Ectodermal cell (in vitro differentiated cells): ENCODE data around the gene SCIMP.
"Not testable (repeated sequence)": the region's sequence is repeated elsewhere in the genome, so short reads cannot be mapped to it uniquely, and the experiment has no call there.

Source experiments
- H3K27ac ChIP-seq: 2 replicates; pipeline ENCODE4 v1.7.0; 2013; ENCODE audit warnings: mild to moderate bottlenecking, low read depth, low read length; ENCODE audit not compliant: insufficient read depth, poor library complexity, severe bottlenecking
- H3K27me3 ChIP-seq: 2 replicates; pipeline ENCODE4 v1.7.0; 2013; ENCODE audit warnings: mild to moderate bottlenecking, low read length; ENCODE audit not compliant: insufficient read depth, control insufficient read depth, poor library complexity, severe bottlenecking
- H3K36me3 ChIP-seq: one replicate; pipeline ENCODE4 v1.7.0; 2013; ENCODE audit warnings: low read length; ENCODE audit not compliant: control insufficient read depth, insufficient read depth
- H3K4me1 ChIP-seq: one replicate; pipeline ENCODE4 v1.7.0; 2013; ENCODE audit warnings: low read length; ENCODE audit not compliant: control insufficient read depth, insufficient read depth
- H3K4me3 ChIP-seq: 2 replicates; pipeline ENCODE4 v1.7.0; 2013; ENCODE audit warnings: low read depth, low read length, control low read depth; ENCODE audit not compliant: insufficient read depth
- H3K9me3 ChIP-seq: 2 replicates; pipeline ENCODE4 v1.7.0; 2013; ENCODE audit warnings: mild to moderate bottlenecking, low read length, moderate library complexity; ENCODE audit not compliant: control insufficient read depth
- whole genome bisulfite sequencing, 2 experiments: methylation state at CpG; one replicate each; pipeline ENCODE4 v1.1.7; 2013; ENCODE audit warnings: missing lambda C conversion rate in 2 of 2; 5-methylcytosine and 5-hydroxymethylcytosine counted together

SCIMP gene

DNA sequence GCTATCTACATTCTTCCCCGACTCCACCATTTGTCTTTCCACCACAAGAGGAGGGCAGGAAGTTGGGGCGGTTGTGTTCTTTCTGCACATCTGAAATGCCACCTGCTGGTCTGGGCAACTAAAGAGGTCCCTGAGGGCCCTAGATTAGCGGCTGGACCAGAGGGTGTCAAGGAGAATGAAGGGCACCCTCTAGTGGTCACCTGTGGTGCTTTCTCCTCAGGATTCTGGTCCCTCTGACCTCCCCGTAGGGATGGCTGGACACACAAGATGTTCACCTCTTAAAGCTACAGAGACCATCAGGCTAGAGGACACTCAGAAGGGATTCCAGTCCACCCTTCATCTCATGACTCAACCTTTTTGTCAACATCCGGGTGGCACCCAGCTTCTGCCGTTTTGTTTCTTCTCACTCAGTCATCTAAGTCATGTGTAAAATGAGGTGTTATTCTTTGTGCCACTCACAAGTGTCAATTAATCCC is 2.9 kb upstream of the SCIMP start:
- no peak overlapping the region for H3K4me3 ChIP-seq
- H3K9me3 ChIP-seq = no peaks in the 10 kb centered on the region
- no peaks in the 10 kb centered on the region for H3K4me1 ChIP-seq
- H3K27ac ChIP-seq = no peak overlapping the region
- H3K36me3 ChIP-seq = no peaks in the 10 kb centered on the region
- H3K27me3 ChIP-seq = no peaks in the 10 kb centered on the region
- whole genome bisulfite sequencing, 2 experiments = 38 to 42% methylated on average over 6 of the region's 6 CpGs

- 91 to 92% methylated on average over 3 of the region's 3 CpGs for WGBS, 2 experiments
- no peaks in the 10 kb centered on the region for H3K36me3 ChIP-seq
- H3K27me3 ChIP-seq = no peaks in the 10 kb centered on the region
- no peaks in the 10 kb centered on the region for H3K4me1 ChIP-seq
- no peak overlapping the region for H3K27ac ChIP-seq
- H3K9me3 ChIP-seq = no peaks in the 10 kb centered on the region
- no peak overlapping the region for H3K4me3 ChIP-seq
Measured at GRCh38 chr17:5236938-5237540, 2.4 kb upstream of the SCIMP start.

DNA sequence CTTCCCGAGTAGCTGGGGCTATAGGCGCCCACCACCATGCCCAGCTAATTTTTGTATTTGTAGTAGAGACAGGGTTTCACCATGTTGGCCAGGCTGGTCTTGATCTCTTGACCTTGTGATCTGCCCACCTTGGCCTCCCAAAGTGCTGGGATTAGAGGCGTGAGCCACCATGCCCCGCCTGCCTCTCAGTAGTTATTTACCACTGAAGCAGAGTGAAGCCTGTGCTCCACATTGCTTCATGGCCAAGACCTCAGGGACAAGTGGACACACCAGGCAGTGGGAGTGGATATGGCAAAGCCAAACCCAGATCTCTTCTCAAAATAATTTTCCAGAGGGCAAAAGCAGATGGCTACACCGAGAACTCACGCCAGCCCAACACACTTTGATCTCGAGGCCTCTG is 1.2 kb downstream of the SCIMP start:
- not testable (repeated sequence) for H3K36me3 ChIP-seq, H3K27me3 ChIP-seq, H3K4me1 ChIP-seq, H3K4me3 ChIP-seq, H3K9me3 ChIP-seq, H3K27ac ChIP-seq
- 93 to 97% methylated on average over 7 of the region's 7 CpGs for WGBS, 2 experiments

DNA sequence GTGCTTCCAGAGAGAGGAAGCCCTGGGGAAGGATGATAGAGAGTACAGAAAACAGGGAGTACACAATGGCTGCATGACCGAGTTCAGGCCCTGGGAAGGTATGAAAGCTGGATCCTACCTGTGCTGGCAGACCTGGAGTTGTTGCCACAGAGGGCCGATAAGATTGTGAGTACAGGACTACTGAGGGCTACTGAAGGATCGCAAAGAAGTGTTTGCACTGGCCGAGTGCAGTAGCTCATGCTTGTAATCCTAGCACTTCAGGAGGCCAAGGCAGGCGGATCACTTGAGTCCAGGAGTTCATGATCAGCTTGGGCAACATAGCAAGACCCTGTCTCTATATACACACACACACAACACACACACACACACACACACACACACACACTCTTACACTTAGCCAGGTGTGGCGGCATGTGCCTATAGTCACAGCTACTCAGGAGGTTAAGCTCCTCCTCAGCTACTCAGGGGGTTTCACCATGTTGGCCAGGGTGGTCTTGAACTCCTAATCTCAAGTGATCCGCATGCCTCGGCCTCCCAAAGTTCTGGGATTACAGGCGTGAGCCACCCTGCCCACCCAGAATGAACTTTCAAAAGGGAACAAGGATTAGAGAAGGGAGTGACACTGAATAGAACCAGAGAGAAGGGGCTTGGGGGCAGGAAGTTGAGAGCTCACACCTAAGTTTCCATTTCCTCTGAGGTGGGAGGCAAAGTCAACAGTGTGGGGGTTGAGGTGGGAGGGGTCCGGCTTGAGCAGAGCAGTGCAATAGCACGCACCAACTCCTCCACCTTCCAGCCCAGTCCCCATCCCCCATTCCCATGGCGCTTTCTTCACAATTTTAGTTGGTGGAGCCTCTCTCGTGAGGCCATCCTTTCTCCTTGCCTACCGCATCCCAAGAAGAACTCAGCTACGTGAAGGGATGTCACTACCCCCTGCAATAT is 7.5 kb downstream of the SCIMP start:
- no peak overlapping the region for H3K27ac ChIP-seq
- H3K27me3 ChIP-seq = no peaks in the 10 kb centered on the region
- H3K4me1 ChIP-seq = no peaks in the 10 kb centered on the region
- WGBS, 2 experiments = 92 to 95% methylated on average over 15 of the region's 15 CpGs
- H3K4me3 ChIP-seq = no peak overlapping the region
- no peaks in the 10 kb centered on the region for H3K9me3 ChIP-seq
- no peaks in the 10 kb centered on the region for H3K36me3 ChIP-seq

DNA sequence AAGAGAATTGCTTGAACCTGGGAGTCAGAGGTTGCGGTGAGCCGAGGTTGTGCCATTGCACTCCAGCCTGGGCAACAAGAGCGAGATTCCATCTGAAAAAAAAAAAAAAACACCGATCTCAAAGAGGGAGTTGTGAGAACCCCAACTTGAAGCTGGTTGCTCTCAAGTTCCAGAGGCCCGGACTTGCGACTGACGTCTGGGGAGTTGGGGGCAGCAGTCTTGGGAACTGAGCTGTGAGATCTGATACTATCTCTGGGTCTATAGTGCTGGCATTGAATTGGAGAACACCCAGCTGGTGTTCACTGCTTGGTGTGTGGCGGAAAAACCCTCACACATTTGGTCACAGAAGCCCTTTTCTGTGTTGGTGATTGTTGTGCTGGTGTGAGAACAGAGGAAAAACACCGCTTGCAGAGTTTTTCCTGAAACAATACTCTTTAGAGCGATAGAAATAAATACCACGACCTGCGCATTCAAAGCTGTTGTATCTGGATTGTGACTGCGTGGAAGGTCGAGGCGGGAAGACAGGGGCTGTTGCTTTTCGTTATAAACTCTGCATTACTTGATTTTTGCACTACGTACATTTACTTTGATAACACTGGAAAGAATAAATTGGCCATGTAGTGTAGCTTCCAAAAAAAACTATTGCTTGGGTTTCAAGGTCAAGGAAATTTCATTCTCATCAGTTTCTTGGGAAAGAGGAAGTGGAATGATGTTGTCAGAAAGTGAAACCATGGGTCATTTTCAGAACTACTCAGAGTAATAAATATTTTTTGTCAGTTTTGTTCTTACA is 8.8 kb downstream of the SCIMP start:
- Histone ChIP-seq H3K4me3 (no peak overlapping the region), H3K36me3 (no peaks in the 10 kb centered on the region), H3K9me3 (no peaks in the 10 kb centered on the region), H3K27me3 (no peaks in the 10 kb centered on the region), H3K27ac (no peak overlapping the region), H3K4me1 (no peaks in the 10 kb centered on the region)
- 95 to 97% methylated on average over 17 of the region's 17 CpGs for WGBS, 2 experiments

DNA sequence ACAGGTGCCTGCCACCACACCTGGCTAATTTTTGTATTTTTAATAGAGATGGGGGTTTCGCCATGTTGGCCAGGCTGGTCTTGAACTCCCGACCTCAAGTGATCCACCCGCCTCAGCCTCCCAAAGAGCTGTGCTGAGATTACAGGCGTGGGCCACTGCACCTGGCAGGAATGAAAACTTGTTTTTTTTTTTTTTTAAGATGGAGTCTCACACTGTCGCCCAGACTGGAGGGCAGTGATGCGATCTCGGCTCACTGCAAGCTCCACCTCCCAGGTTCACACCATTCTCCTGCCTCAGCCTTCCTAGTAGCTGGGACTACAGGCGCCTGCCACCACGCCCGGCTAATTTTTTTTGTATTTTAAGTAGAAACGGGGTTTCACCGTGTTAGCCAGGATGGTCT is 12.7 kb downstream of the SCIMP start:
- H3K4me1 ChIP-seq, H3K27ac ChIP-seq, H3K36me3 ChIP-seq, H3K4me3 ChIP-seq, H3K9me3 ChIP-seq, H3K27me3 ChIP-seq: not testable (repeated sequence)
- 88 to 95% methylated on average over 12 of the region's 12 CpGs for WGBS, 2 experiments

DNA sequence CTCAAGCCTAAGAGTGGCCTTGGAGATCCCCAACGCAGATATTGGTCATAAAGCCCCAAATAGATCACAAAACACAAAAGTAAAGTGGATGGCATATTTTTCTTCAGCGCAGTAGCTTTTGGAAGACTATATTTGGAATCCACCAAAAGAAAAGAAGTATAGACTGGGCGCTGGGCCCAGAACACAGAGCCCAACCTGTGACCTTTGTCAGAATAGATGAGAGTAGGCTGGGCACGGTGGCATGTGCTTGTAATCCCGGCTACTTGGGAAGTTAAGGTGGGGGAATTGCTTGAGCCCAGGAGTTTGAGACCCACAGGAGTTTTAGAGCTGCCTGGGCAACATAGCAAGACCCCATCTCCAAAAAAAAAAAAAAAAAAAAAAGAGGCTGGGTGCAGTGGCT is 14.6 kb downstream of the SCIMP start:
- 93 to 96% methylated on average over 5 of the region's 5 CpGs for WGBS, 2 experiments
- Histone ChIP-seq H3K27me3 (no peaks in the 10 kb centered on the region), H3K27ac (no peak overlapping the region), H3K36me3 (no peaks in the 10 kb centered on the region), H3K4me3 (no peak overlapping the region), H3K9me3 (no peaks in the 10 kb centered on the region), H3K4me1 (no peaks in the 10 kb centered on the region)

DNA sequence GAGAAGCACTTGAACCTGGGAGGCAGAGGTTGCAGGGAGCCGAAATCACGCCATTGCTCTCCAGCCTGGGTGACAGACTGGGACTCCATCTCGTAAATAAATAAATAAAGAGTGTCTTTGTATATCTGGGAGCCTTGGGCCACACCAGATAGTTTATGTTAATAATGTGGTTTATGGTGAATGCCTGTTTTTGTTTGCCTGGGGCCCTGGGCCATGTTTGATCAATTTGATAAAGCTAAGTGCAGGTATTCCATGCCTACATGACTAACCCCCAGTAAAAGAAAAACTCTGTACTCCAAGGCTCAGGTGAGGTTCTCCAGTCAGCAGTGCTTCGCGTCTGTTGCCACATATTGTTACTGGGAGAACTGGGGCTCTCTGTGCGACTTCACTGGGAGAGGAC is 15.1 kb downstream of the SCIMP start:
- Histone ChIP-seq H3K36me3 (no peaks in the 10 kb centered on the region), H3K27me3 (no peaks in the 10 kb centered on the region), H3K9me3 (no peaks in the 10 kb centered on the region), H3K4me3 (no peak overlapping the region), H3K4me1 (no peaks in the 10 kb centered on the region), H3K27ac (no peak overlapping the region)
- 93 to 94% methylated on average over 6 of the region's 6 CpGs for WGBS, 2 experiments

DNA sequence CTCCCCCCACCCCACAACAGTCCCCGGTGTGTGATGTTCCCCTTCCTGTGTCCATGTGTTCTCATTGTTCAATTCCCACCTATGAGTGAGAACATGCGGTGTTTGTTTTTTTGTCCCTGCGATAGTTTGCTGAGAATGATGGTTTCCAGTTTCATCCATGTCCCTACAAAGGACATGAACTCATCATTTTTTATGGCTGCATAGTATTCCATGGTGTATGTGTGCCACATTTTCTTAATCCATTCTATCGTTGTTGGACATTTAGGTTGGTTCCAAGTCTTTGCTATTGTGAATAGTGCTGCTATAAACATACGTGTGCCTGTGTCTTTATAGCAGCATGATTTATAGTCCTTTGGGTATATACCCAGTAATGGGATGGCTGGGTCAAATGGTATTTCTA is 17.1 kb downstream of the SCIMP start:
- H3K4me3 ChIP-seq, H3K27ac ChIP-seq, H3K4me1 ChIP-seq, H3K36me3 ChIP-seq, H3K9me3 ChIP-seq, H3K27me3 ChIP-seq: not testable (repeated sequence)
- 100% methylated on average over 2 of the region's 5 CpGs for WGBS, 2 experiments

DNA sequence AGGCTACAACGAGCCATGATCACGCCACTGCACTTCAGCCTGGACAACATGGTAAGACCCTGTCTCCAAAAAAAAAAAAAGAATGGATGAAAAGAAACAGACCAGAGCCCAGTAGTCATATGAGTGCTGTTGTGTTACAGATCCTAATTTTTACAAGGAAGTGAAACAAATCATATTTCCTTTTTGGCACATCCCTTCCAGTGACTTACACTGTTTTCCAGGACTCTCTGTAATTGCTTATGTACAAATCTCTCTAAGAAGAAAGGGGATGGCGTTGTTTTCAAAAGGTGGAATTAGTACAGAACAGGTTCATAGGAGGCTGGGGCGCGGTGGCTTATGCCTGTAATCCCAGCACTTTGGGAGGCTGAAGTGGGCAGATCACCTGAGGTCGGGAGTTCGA is 23.2 kb downstream of the SCIMP start:
- no peaks in the 10 kb centered on the region for H3K27me3 ChIP-seq
- H3K36me3 ChIP-seq = no peaks in the 10 kb centered on the region
- H3K4me3 ChIP-seq = no peak overlapping the region
- no peaks in the 10 kb centered on the region for H3K9me3 ChIP-seq
- no peaks in the 10 kb centered on the region for H3K4me1 ChIP-seq
- WGBS, 2 experiments = 92 to 93% methylated on average over 7 of the region's 7 CpGs
- H3K27ac ChIP-seq = no peak overlapping the region
